Suprapubic skin (tissue), 4 donors: Measurements from ENCODE around the gene C11orf21. TPM values are rescaled to one million over a fixed set of nuclear protein-coding genes. Genes with fewer than 3 reads are reported as not detected.

ENCODE experiments used
- DNase-seq, 2 donors: peaks; one replicate each; pipeline ENCODE4 v3.0.0-alpha.2; 2019; ENCODE audit warnings: low spot score in 2 of 2
- H3K27ac ChIP-seq: fragments of 200-600 bp; sonication (generic); one replicate; pipeline ENCODE4 v1.5.1; 2019
- H3K27me3 ChIP-seq: fragments of 200-600 bp; sonication (generic); one replicate; pipeline ENCODE4 v1.5.1; 2019
- H3K36me3 ChIP-seq: fragments of 200-600 bp; sonication (generic); one replicate; pipeline ENCODE4 v1.5.1; 2019
- H3K4me1 ChIP-seq: fragments of 200-600 bp; sonication (generic); one replicate; pipeline ENCODE4 v1.5.1; 2019
- H3K4me3 ChIP-seq: fragments of 200-600 bp; sonication (generic); one replicate; pipeline ENCODE4 v1.5.1; 2019; ENCODE audit warnings: mild to moderate bottlenecking
- H3K9me3 ChIP-seq: fragments of 200-600 bp; sonication (generic); one replicate; pipeline ENCODE4 v1.5.1; 2019
- EP300 ChIP-seq: sonication (generic); formaldehyde crosslinking; IDR thresholded peaks from one replicate; pipeline ENCODE4 v1.6.1; 2017; ENCODE audit warnings: antibody characterized with exemption
- POLR2A ChIP-seq, 2 donors: fragments of 450-650 bp; IDR thresholded peaks; one replicate each; pipeline ENCODE4 v1.6.1; 2017; ENCODE audit warnings: antibody characterized with exemption in 2 of 2, mild to moderate bottlenecking in 2 of 2, moderate library complexity in 2 of 2
- POLR2AphosphoS5 ChIP-seq, 3 donors: sonication (generic); formaldehyde crosslinking; IDR thresholded peaks; one replicate each; pipeline ENCODE4 v1.6.1; 2017; ENCODE audit warnings: antibody characterized with exemption in 3 of 3
- WGBS: methylation state at CpG from one replicate; pipeline ENCODE4 v1.1.5; 2018; 5-methylcytosine and 5-hydroxymethylcytosine counted together
- total RNA-seq, 4 donors: library from RNA; depleted of rRNA; stranded (reverse); fragments of >200 nt; gene quantifications; one replicate each; pipeline ENCODE4 v1.1.0, GENCODE V29; 2016
- TF ChIP-seq, protein P1 (sequence below), 2 donors: fragments of 200-600 bp in 1 of 2; fragments of 450-650 bp in 1 of 2; sonication (generic) in 1 of 2; IDR thresholded peaks; one replicate each; pipeline ENCODE4 v1.5.1; 2016 to 2019; ENCODE audit warnings: antibody characterized with exemption in 2 of 2, mild to moderate bottlenecking in 1 of 2, moderate library complexity in 1 of 2

The C11orf21 gene
- total RNA-seq, 4 donors from 2014 or later: 1.2 to 2.5 TPM; not detected in 2

- peaks cover 48% of the 10 kb centered on the region for H3K4me1 ChIP-seq
- peak in 1 of 2 donors; percentile 73 for DNase-seq
- WGBS: 65% methylated on average over 10 of the region's 16 CpGs
Measured at GRCh38 chr11:2310786-2311352, 9.2 kb upstream of the C11orf21 start.

GRCh38 chr11:2310073-2310785 lies 8.5 kb upstream of the C11orf21 start:
- Histone ChIP-seq H3K4me3 (no peak overlapping the region), H3K9me3 (no peaks in the 10 kb centered on the region), H3K4me1 (peaks cover 51% of the 10 kb centered on the region), H3K27me3 (no peaks in the 10 kb centered on the region), H3K36me3 (no peaks in the 10 kb centered on the region), H3K27ac (no peak overlapping the region)
- 95% methylated on average over 3 of the region's 16 CpGs for WGBS
- DNase-seq: peak; percentile 53 to 76
- TF ChIP-seq, protein P1, sequence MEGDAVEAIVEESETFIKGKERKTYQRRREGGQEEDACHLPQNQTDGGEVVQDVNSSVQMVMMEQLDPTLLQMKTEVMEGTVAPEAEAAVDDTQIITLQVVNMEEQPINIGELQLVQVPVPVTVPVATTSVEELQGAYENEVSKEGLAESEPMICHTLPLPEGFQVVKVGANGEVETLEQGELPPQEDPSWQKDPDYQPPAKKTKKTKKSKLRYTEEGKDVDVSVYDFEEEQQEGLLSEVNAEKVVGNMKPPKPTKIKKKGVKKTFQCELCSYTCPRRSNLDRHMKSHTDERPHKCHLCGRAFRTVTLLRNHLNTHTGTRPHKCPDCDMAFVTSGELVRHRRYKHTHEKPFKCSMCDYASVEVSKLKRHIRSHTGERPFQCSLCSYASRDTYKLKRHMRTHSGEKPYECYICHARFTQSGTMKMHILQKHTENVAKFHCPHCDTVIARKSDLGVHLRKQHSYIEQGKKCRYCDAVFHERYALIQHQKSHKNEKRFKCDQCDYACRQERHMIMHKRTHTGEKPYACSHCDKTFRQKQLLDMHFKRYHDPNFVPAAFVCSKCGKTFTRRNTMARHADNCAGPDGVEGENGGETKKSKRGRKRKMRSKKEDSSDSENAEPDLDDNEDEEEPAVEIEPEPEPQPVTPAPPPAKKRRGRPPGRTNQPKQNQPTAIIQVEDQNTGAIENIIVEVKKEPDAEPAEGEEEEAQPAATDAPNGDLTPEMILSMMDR (IDR thresholded peaks at IDR 0.05): no peak
- no peak for TF ChIP-seq EP300
- TF ChIP-seq POLR2AphosphoS5 (IDR thresholded peaks at IDR 0.05): no peak
- no peak for TF ChIP-seq POLR2A (IDR thresholded peaks at IDR 0.05)

More at GRCh38 chr11:2310786-2311352, 9.2 kb upstream of the C11orf21 start:
- H3K9me3 ChIP-seq: no peaks in the 10 kb centered on the region
- no peak for TF ChIP-seq POLR2A (IDR thresholded peaks at IDR 0.05)
- no peak for TF ChIP-seq EP300
- TF ChIP-seq POLR2AphosphoS5 (IDR thresholded peaks at IDR 0.05): no peak
- TF ChIP-seq, protein P1 (IDR thresholded peaks at IDR 0.05): no peak
- H3K27ac ChIP-seq: no peak overlapping the region
- no peaks in the 10 kb centered on the region for H3K27me3 ChIP-seq
- no peak overlapping the region for H3K4me3 ChIP-seq
- H3K36me3 ChIP-seq: no peaks in the 10 kb centered on the region

- H3K4me3 ChIP-seq: no peak overlapping the region
- WGBS: 75% methylated on average over 11 of the region's 19 CpGs
- H3K27me3 ChIP-seq: no peaks in the 10 kb centered on the region
- no peaks in the 10 kb centered on the region for H3K36me3 ChIP-seq
- H3K9me3 ChIP-seq: no peaks in the 10 kb centered on the region
- TF ChIP-seq POLR2A (IDR thresholded peaks at IDR 0.05): no peak
- TF ChIP-seq POLR2AphosphoS5 (IDR thresholded peaks at IDR 0.05): no peak
- TF ChIP-seq, protein P1 (IDR thresholded peaks at IDR 0.05): no peak
- TF ChIP-seq EP300: no peak
- DNase-seq: peak in 1 of 2 donors; percentile 55
- peaks cover 50% of the 10 kb centered on the region for H3K4me1 ChIP-seq
- H3K27ac ChIP-seq: no peak overlapping the region
Measured at GRCh38 chr11:2309251-2310072, 7.7 kb upstream of the C11orf21 start.

DNA sequence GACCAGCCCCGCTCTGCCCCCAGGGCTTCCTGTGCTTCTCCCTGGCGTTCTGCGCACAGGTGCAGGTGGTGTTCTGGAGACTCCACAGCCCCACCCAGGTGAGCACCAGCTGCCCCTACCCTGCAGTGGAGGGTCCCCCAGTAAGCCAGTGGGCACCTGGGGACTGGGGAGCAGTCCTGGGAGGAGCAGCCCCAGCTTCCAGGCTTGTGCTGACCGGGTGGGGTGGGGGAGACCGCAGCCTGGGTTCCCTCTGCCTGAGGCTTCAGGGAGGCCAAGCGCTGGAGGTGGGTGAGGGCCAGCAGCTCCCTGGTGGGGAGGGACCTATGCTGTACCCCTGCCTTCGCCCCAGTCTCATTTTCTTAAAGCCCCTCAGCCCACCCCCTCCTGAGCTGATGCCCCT lies 7.0 kb upstream of the C11orf21 start:
- no peaks in the 10 kb centered on the region for H3K36me3 ChIP-seq
- no peak overlapping the region for H3K27ac ChIP-seq
- H3K9me3 ChIP-seq: no peaks in the 10 kb centered on the region
- DNase-seq: no peak
- no peaks in the 10 kb centered on the region for H3K27me3 ChIP-seq
- H3K4me1 ChIP-seq: peaks cover 49% of the 10 kb centered on the region
- H3K4me3 ChIP-seq: no peak overlapping the region
- WGBS: 84% methylated on average over 2 of the region's 7 CpGs
- no peak for TF ChIP-seq EP300
- TF ChIP-seq, protein P1 (IDR thresholded peaks at IDR 0.05): no peak
